GM19328 (cell line): ENCODE results near the gene SEZ6.

Experiments
- ATAC-seq: cut with Tn5 transposase; IDR thresholded peaks from one replicate; pipeline ENCODE4 v1.9.1; 2021; ENCODE audit warnings: mild to moderate bottlenecking, moderate library complexity; ENCODE audit not compliant: unreplicated experiment

The SEZ6 gene

DNA sequence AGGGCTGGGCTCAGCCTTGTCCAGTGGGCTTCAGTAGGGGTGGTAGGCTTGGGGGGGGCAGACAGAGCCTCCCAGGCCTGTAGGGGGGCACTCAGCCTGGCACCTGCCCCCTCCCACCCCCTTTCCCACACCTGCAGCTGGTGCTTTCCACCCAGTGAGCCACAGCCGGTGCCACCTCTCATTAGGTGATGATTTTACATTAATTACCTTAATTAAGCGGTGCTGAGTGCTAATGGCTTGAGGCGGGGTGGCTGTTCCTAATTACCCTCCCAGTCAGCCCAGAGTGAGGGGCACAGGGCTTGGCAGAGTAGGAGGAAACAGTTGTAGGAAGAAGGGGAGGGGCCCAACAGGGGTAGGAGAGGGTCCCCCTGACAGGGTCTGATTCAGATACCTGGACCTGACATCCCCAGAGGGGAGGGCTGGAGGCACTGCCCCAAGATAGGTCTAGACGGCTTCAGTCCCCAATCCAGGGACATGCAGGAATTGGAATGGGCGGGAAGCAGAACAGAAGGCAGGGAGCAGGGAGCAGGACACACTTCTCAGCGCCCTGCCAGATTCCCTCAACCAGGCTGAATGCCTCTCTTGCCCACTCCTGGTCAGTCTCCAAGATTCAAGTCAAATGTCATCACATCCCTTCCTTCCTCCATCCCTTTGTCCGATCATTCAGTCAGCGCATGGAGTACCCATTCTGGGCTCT lies 28.0 kb downstream of the SEZ6 start:
- ATAC-seq = no peak

DNA sequence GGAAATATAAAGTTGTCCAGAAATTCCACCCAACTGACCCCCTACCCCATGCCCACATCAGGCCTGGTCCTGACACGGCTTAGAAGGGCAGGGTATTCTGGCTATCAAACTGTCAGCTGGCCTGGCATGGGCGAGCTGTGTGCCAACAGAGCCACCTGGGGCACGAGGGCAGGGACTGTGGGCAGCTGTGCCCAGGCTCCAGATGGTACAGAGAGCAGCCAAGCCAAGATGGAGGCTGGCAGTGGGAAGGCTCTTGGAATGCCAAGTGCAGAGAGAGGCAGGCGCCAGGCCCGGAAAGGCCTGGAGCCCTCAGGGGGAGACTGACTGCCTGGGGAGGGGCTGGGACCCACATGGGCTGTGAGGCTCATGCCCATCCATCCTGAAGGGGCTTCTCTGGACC lies 30.2 kb downstream of the SEZ6 start:
- ATAC-seq = no peak

DNA sequence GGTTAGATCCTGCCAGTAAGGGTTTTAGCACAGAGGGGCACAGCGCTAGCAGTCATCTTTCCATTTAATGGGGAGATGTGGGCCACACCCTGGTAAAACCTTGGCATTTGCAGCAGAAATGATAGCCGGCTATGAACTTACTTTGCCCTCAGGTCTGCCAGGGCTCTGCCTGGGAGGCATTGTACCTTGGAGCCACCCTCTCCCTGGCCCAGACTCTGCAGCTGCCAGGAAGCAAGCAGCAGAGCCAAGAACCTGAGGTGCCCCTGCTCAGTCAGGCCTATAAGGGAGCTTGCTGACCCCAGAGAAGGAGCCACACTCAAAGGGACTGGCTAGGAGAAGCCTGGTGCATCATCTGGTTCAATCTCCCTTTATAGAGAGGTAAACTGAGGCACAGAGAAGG lies 30.8 kb downstream of the SEZ6 start:
- ATAC-seq = no peak

DNA sequence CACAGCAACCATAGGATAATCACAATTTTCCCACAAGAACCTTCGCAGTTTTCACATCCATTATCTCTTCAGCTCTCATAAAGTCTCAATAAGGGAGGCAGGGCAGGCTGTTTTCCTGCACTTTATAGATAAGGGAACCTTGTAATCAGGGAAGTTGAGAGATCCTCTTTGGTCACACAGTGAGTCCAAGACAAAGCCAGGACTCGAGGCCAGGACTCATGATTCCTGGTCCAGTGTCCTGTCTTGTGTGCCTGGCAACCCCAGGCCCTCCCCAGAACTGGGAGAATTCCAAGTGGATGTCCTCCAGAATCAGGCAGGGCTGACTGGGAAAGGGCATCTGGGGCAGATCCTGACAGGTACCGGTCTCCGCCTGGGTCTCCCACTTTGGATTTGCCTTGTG lies 31.4 kb downstream of the SEZ6 start:
- ATAC-seq = no peak

DNA sequence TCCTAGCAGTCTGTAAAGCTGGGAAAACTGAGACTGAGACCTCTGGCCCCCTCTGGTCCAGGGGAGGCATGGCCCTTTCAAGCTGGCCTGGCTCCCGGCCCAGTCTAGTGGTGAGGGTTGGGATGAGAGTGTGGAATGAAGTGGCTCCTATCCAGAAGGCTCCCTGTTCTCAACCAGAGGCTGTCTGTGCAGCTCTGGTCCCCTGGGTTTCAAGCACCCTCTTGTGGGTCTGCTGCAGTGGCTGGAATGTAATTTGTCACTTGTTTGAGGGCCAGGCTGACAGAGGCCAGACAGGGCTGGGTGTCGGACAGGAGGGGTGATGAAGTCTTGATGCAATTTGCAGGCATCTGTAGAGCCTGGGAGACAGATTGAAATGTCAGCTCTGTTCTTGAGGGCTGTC lies 32.4 kb downstream of the SEZ6 start:
- no peak for ATAC-seq

DNA sequence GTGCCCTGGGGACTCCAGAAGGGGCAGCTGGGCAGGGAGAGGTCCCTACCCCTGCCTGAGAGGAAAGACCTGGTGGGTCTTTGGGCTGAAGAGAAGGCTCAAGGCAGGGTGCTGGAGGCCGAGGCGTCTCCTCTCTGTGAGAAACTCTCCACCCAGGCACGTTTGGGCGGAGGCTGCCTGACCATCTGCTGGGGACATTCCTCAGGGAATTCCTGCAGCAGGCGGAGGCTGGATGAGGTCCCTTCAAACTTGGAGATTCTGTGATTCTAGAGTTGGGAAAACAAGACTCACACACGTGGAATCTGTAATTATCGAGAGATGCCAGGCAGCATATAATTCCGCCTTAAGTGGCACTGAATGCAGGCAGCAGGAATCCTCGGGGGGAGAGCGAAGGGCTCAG lies 33.4 kb downstream of the SEZ6 start:
- ATAC-seq = no peak

DNA sequence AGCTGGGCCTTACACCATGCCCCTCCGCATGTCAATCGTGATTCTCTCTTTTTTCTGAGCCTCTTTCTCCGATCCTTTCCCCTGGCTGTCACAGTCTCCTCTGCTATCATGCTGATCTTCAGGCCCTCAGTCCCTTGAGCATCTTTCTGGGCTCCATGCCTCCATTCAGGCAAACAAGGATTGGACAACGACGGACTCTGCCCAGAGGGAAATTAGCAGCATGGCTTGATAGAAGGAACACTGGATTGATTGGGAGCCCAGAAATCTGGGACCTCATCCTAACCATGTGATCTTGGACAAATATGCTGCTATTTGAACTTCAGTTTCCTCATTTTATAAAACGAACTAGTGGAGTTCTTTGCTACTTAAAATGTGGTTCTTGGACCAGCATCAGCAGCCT lies 35.0 kb downstream of the SEZ6 start:
- no peak for ATAC-seq

DNA sequence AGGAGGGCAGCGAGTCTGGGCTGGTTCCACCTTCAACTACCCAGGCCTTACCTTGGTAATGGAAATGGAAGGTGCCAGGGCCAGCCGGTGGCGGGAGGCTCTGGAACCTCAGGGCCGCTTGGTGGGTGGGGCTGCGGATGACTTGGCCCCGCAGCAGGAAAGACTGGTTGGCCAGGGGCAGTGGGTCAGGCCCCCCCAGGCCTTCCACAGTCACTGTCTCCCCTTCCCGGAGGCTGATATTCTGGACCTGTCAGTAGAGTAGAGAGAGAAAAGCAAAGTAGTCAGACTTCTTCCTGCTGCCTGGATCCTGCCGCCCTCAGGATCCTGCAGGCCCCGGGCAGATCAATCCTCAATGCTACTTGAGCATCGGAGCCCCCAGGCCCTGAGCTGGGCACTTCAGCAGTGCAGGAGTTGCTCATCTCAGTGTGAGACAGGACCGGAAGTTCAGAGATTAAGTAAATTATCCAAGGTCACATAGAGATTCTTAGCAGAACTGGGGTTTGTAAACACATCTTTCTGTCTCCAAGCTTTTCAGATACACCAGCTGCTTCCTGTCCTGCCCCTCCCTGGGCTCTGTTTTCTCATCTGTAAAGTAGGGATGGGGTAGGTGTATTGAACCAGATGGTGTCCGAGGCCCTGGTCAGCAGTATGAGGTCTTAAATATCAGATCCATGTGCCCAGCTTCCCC lies 36.0 kb downstream of the SEZ6 start:
- no peak for ATAC-seq

DNA sequence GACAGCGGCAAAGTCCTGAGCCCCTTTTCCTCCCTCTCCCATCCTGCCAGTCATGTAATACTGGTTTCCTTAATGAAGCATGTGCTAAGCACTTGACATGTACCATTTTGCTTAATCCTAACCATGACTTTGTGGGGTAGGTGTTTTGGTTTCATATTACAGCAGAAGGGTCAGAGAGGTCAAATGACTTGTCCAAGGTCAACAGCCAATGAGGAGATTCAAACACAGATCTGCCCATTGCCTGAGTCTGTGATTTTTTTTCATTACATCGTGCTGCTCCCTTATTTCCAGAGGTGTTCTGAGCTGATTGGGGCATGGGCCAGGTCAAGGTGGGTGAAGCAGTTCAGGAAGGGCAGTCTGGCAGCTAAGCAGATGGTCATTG lies 36.9 kb downstream of the SEZ6 start:
- ATAC-seq = no peak

DNA sequence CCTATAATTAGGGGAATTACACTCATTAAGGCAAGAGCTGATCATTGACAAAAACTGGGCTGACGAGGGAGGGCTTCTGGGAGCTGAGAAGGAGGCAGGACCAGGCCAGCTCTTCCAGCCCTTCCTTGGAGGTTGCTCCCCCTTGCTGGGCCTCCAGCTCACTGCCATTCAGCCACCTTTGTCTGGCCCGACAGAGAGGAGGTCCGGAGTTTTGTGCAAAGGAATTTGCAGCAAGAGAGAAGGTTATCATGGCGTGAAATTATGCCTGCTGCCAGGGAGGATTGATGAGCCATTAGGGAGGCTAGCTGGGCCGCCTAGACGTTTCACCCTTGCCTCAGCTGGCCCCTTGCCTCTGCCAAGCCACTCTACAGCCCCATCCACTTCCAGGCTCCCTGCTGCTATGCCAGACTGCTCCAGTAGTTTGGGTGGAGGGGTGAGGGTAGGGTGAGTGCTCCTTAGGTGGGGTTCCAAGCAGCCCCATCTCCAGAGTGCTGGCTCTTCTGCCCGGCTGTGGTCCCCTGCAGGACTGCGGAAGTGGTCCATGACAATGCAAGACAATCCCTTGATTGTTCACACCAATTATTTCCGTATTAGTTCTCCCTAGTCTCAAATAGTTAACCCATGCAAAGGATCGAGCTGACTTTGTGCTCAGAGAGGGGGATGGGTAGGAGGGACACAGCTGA lies 37.5 kb downstream of the SEZ6 start:
- ATAC-seq = no peak

DNA sequence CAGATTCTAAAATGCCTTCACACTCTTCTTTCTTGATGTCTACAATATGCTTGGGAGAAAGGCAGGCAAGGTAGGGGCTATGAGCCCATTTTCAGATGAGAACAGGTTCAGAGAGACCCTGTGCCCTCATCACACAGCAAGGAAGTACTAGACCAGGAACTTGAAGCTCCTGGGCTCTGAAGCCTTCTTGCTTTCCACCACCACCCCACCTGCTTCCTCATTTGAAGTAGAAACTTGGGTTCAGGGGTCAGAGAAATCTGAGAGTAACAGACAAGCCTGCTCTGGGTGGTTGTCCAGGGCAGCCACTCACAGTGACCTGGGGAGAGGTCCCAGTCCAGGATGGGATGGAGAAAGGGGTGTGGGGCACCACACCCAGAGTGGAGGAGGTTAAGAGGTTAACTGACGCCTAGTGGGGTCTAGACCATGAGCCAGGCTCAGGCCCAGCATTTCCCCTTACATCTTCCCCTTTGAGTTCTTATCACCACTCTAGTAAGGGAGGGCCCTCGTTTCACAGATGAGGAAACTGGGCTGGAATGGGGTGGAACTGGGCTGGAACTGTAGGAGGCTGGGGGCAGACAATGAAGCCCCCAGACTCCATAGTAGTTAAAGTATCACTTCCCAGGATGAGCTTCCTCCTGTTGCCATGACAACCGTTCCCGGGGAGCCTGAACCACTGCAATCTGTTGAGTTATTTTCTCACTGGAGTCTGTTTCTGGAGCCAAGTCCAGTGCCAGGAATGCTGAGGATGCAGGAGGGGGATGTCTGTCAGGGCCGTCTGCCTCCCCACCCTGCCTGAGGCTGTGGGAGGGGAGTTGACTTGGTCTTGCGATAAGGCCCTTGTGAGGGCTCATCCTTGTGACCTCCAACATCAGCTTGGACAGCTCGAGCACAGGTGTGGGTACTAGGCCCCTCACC lies 38.4 kb downstream of the SEZ6 start:
- ATAC-seq = no peak

DNA sequence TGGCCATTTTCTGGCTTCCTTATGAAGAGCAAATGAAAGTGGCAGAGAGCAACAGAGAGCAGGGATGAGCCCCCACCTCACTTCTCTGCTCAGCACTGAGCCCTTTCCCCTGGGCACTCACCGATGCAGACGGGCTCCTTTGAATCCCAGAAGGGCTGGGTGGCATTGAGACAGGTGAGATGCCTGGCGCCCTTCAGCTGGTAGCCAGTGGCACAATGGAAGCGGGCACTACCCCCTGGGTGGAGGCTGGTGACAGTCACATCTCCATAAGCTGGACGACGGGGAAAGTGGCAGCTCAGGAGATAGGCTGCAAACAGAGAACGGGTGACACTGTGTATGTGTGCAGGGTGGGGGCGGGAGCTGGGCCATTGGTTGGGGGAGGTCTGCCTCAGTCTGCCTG lies 42.0 kb downstream of the SEZ6 start:
- no peak for ATAC-seq

DNA sequence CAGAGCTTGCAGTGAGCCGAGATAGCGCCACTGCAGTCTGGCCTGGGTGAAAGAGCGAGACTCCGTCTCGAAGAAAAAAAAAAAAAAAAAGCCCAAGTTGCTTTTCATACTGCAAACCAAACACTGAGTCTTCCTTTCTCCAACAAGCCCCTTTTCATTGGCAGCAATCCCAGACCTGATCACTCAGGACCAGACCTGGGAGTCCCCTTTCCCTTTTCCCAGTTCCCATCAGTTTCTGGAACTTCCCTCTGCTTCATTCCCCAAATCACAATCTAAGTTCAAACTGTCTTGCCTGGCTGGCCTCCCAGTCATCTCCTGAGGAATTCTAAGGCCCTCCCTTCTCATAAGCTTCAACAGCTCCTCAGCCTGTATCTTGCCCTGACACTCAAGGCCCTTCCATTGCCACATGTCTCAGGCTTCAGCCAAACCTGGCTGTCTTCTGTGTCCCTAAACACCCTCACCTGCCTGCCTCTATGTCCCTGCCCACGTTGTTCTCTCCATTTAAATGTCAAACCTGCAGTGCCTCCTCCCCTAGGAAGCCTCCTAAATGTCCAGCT lies 42.7 kb downstream of the SEZ6 start:
- ATAC-seq = no peak

DNA sequence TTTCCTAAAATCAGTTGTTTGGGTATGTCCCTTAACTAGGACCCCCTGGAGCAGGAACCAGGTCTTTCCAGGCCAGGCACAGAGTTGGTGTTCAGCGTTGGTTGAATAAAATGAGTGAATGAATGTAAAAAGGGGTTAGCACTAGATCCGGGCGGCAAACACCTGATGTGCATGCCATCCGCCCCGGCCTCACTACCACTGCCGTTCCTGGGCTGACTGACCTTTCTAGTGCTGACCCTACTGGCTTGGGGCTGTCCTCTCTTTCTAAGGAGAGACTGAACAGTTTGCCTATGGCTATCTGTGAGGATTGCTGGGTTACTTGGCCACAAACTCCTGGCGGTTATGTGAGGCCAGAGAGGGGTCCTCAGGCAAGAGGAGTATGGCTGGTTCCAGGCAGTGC lies 44.4 kb downstream of the SEZ6 start:
- no peak for ATAC-seq

DNA sequence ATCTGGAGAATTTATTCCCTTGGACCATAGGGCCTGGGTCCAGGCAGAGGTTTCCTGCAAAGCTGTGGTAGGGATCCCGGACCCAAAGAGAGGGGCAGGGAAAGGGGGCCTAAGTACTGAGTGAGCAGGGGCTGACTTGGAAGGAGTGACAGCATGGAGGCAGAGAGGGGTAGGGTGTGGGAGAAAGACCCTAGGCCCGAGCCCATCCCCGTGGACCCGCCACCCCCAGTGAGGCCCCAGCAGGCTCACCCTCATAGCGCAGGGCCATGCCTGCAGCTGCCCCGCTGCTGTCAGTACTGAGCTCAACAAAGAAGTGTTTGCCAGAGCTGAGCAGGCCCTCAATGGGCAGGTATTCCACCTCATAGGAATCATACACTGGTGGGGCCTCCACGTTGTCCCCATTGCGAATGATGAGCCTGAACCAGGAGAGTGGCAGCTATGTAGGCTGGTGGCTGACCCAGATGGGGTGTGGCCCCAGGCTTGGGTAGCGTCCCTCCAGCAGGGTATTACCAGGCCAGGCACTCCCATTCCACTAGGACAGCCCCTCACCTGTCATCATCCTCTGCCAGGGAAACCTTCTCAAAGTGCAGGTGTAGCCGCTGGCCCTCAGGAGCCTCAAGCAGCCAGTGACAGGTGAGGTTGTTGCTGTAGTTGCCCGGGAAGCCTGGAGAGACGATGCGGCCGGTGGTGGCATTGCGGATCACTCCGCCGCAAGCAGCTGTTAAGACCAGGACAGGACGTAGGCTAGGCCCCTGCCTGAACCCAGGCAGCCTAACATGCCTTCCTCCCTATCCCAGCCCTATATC lies 45.4 kb downstream of the SEZ6 start:
- ATAC-seq = no peak

DNA sequence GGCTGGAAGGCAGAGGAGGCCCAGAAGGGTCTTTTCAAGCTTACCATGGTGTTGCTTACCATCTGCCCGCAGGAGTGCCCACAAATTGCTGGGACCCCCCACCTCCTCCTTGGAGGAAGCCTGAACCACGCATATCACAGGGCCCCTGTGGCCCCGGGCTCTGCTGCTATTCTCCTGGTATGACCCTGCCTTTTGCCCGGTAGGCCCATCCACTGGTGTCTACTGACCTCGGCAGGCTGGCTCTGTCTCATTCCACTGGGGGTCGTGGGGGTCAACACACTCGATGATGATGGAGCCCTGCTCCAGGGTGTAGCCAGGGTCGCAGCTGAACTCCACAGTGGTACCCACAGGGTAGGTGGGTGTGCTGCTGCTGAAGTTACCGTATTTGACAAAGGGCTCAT lies 46.4 kb downstream of the SEZ6 start:
- no peak for ATAC-seq

DNA sequence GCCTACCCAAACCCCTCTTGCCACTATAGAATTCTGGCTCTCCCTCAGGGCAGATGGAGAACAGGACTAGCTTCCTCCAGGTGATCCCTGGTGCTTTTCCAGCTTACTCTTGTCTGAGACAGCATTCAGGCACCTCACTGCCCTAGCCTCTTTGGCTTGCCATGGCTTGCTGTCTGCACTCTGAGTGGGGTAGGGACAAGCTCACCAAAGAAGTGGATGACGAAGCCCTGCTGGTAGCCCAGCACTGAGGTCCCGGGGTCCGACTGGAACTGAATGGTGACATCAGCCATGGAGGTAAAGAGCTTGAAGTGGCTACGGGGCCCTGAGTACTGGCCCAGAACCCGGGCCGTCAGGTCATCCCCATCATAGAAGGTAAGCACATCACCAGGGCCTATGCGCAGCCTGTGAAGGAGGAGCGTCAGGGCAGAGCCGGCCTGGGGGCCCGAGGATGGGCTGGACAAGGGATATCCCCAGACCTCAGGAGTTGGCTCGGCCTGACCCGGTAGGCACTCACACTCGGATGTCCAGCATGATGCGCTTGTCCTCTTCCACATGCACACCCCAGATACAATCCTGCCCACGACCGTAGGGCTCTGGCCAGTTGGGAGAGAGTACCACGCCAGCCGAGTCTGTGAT lies 46.9 kb downstream of the SEZ6 start:
- no peak for ATAC-seq

DNA sequence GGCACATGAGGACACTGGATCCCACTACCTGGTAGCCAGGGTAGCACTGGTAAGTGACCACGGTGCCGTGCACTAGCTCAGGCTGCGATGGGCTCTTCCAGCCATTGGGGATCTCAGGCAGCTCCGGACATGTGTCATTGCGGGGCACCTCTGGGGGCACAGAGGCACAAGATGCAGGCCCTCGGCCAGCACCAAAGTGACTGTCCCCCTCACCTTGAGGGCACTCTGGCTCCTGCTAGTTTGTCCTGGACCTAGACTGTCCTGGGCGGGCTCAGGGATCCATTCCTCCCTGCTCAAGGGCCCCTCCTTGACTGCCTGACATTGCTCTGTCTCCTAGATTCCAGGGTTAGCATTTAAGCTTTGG lies 47.9 kb downstream of the SEZ6 start:
- no peak for ATAC-seq

DNA sequence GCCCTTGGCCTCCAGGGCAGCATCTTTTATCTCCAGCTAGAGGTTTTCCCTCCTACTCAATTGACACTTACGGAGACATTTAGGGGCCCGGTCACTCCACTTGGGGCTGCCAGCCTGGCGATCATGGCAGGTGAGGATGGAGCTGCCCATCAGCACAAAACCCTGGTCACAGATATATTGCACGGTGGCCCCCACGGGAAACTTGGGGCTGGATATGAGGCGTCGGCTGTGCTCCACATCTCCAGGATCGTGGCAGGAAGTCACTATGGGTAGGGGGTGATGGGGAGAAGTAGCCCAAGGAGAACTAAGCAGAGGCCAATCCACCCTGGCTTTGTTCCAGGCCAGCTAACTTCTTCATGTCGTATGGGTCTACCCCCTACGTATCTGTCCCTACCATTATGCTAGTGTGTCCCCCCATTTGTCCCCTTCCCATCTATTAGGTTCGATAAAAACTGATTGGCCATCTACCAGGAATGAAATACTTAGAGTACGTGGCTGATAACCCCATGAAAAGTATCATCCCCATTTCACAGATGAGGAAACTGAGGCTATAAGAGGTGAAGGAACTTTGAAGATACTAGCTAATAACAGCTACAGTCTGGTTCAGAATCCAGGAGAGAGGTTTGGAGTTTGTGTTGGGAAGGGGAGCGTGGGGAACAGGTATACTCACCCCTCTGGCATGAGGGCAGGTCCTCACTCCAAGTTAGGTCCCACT lies 48.4 kb downstream of the SEZ6 start:
- ATAC-seq = no peak
